ENCODE results near the gene REG4. TPM values are rescaled to one million over a fixed set of nuclear protein-coding genes. Genes with fewer than 3 reads are reported as not detected.
"Not testable (repeated sequence)": the region's sequence is repeated elsewhere in the genome, so short reads cannot be mapped to it uniquely, and the experiment has no call there.

REG4 gene
- total RNA-seq, 1 donor from 2014 or later: not detected

DNA sequence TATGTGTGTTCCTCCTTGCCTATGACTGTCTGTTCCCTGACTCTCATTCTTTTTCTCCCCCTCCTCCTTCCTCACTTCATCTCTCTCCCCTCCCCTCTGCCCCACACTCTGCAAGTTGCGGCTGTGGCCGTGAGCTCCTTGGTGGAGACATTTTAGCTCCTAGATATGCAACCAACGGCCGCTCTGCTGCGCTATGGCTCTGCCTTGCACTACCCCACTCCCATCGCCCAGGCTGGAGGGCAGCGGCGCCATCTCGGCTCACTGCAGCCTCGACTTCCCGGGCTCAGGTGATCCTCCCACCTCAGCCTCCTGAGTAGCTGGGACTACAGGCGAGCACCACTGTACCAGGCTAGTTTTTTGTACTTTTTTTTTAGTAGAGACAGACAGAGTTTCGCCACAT is 5.5 kb downstream of the REG4 start:
- no peak for ATAC-seq

DNA sequence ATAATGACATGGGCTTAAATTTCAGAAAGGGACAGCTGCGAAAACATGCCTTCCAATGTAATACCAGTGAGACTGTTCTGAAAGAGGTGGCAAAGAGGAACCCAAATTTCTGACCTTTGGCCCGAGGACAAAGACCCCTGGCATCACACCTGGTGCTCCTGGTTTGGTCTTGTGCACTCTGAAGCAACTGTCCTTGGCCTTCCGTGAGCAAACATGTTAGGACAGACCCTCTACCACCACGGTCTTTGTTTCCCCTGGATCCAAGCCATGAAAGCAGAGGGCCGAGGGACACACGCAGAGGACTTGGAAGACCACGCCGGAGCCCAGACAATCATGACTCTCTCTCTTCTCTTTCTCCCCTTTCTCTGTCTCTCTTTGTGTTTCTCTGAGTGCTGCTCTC is 6.0 kb downstream of the REG4 start:
- ATAC-seq: no peak

DNA sequence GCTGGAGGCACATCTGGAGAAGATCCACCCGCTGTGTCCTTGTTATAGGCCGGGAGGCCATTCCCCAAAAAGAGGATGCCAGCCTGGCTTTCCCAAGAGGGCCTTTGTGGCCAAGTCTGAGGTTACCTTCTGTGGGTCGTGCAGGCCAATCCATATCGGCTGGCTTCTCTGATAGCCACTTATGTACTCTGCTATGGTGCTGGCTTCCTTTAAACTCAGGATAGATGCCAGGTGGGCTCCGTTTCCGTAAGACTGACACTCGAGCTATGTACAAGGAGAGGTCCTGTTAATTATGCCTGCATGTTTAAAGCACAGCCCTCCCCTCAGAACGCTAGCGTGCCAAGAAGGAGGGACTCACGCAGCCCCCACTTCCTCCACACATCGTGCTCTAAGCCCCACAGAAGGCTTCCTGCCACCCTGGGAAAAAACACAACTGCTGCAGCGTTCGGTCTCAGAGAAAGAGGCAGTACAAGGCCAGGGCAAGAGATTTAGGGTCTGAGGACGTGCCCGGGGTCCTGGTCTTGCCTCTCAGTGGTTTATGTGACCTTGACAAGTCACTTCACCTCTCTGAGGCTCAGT is 11.6 kb downstream of the REG4 start:
- ATAC-seq: no peak

DNA sequence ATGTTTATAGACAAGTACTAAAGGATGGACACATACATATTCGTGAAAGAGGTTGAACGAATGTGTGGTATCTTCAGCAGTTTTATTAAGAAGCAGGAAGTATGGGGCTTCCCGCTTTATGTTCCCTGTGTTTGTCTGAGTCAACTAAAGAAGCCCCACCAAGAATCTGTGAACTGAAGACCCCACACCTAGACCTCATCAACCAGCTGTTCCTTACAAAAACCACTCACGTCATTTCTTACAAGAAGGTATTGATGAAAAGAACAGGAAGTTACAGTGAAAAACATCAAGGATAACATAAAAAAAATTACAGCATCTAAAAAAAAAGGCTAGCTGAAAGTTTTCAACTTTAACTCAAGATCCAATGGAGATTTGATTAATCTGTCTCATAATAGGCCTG is 12.3 kb downstream of the REG4 start:
- no peak for ATAC-seq

DNA sequence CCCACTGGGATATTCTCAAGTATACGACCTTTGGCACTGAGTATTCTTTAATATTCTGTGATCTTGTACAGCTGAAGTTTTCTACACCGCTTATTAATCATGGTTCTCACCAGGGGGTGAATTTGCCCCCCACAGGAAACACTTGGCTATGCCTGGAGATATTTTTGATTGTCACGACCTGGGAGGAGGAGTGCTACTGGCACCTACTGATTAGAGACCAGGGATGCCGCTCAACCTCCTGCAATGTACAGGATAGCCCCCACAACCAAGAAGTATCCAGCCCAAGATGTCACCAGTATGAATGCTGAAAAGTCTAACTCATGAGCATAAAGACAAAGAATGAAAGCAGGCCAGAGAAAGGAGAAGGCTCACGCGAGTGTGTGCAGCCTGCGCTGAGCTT is 13.7 kb downstream of the REG4 start:
- no peak for ATAC-seq

DNA sequence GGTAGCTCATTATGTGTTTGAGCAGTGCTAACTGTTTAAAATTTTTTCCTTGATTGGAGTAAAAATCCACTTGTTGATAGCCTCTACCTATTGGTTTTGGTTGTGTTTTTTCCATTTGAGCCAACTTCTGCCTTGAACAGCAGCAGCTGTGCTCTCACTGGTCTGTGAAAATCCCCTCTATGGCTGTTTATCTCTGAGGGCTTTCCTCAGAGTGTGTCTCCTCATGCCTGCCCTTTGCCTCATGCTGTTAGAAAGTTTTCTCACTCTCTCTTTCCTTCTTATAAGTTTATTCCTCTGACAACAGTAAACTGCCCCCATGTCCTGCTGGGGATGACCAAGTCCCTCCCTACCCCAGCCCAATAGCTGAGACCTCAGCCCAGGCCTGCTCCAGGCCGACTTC is 14.1 kb downstream of the REG4 start:
- no peak for ATAC-seq

DNA sequence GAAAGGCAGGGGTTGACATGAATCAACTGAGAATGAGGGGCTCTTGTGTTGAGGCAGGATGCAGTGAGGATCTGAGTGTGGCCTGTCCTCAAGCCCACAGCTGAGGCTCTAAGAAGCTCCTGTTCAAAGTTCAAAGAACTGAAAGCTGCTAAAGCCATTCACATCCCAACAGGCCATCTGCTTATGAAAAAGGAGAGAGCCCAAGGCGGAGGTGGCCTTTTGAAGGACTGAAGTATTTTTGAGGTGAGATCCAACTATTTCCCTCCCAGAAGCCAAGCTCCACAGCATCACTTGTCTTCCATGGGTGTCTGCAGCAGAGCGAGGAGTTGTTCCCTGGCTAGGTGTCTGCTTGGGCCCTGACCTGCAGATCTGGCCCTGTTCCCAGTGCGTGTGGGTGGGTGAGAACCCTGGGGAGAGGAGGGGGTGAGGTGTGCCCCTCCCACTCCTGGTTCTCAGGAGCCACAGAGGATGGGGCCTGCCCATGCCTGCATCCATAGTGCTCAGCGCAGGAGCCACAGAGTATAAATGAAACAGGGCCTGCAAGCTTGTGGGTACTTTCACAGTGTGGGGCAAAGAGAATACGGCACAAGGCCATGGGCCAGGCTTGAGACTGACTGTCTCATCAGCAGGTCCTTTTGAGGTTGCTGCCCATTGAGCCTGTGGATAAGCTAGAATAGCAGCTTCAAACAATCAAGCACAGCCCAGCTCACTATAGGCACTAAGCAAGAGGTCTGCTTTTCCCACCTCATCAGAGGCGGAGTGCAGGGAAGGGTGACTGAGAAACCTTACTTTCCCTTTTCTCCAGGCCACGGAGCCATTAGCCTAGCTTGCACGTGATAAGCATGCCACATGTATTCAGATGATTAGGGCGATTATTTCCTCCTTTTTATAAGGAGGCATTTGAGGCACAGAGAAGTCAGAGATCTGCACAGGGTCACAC is 15.7 kb downstream of the REG4 start:
- ATAC-seq: no peak

DNA sequence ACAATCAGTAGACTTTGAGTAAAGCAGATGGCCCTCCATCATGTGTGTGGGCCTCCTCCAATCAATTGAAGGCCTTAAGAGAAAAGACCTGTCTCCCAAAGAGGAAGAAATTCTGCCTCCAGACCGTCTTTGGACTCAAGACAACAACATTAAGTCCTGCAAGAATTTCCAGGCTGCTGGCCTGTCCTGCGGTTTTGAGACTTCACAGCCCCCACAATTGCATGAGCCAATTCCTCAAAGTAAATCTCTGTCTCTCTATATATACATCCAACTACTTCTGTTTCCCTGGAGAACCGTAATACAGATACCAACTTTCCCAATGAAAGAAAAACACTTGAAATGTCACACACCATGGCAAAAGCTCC is 16.4 kb downstream of the REG4 start:
- ATAC-seq: no peak

DNA sequence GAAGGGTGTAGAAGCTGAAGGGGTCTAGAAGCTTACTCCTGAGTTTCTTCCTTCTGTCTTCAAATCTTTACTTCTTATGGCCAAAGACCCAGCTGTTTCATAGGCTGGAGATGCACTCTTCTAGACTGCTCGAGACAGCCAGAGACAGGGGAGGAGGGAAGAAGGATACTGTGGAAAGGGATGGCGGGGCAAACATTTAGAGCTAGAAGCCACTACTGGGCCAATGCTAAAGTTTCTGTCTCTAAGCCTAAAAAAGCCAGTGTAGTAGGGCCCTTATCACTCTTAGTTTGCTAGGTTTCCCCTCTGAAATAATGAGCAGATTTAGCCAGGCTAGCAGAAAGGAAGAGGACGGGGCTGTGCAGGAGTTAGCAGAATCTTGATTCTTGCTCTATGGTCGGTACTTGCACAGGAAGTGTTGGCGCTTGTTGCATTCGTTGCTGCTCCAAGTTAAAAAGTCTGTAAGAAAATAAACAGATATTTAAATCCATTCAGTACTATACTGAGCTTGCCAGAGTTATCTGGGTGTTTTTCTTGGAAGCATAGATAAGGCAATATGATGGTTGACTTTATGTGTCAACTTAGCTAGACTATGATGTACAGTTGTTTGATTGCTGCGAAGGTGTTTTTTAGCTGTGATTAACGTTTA is 16.9 kb downstream of the REG4 start:
- ATAC-seq: no peak

DNA sequence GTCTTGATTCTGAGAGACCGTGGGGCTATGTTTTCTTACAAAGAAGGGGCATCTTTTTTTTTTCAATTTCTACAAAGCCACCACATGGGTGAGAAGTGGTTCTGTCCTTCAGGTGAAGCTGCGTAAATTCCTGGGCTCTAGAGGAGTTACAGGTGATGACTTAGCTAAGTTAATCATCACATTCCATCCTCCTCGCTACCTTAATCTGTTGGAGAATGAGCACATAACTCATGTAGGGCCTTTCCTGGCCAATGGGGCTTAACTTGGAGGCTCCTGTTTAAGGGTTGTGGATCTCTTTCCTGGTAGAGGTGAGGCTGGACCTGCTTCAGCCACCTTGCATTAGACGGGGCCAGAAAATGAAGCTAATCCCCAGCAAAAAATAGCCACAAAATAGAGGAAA is 19.9 kb downstream of the REG4 start:
- peak; percentile 87 for ATAC-seq

DNA sequence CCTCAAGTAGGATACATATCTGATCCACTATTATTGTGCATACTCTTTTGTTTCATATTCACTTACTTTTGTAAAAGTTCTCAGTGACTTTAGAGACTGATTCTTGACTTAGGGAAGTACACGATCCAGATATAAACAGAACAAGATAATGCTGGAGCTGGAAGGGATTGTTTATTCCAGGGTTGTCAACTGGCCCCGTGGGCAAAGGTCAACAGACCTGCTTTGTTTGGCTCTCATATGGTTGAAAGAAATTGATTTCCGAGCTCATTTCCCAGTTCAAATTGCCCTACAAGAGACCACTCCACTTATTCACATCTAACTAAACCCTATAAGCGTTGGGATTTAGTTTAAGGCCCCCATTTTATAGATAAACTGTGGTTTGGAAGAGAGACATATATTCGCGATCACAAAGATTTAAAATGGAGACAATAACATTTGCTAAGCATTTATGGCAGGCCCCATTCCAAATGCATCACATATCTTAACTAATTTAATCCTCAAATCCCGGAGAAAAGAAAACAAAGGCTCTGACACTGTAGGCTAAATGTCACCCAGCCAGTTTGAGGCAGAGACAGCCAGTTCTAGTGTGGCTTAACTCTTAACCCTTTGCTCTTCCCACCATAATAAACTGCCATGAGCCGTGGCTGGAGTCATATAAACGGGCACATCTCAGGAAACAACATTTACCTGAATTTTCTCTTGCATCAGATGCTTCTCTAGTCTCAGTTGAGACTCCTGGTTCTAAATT is 20.6 kb downstream of the REG4 start:
- ATAC-seq: peak; percentile 89

DNA sequence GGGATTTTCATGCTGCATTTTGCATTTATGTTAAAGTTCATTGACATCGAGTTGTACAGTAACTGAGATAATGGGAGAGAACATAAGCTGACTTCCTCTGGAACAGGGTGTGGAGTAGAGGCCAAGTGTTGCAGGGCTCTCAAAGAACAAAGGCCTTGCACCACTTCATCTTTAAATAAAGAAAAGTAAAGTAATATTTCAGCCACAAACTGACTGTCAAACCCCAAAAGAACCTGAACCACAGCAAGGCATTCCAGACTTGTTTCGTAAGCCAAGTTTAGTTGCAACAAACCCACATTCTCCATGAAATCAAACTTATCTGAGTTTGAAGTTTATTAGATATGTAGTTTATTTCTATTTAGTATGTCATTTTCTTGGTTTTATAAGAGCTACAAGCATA is 23.5 kb downstream of the REG4 start:
- ATAC-seq: no peak

DNA sequence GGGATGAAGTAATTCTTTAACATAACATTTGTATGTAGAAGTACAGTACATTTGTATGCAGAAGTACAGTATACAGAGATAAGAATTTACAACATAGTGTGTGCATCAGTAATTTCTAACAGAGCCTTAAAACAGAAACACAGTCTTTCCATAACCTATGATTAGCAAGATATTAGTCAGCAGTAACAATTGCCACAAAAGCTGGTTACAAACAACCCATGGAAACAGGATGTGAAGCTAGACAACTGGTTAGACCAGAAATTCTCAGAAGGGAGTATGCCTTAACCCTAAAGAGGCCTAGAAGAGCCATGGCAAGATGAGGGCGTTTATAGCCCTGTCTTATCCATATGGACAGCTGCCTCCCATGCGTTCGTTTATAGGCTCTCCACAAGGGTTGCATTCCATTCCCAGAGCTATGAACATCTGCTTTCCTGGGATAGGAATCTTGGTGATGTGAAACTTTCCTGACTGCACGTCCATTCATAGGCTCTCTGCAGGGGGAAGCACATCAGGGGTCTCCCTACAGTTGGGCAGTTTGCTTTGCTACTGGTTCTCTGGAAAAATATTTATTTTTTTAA is 24.7 kb downstream of the REG4 start:
- not testable (repeated sequence) for ATAC-seq

DNA sequence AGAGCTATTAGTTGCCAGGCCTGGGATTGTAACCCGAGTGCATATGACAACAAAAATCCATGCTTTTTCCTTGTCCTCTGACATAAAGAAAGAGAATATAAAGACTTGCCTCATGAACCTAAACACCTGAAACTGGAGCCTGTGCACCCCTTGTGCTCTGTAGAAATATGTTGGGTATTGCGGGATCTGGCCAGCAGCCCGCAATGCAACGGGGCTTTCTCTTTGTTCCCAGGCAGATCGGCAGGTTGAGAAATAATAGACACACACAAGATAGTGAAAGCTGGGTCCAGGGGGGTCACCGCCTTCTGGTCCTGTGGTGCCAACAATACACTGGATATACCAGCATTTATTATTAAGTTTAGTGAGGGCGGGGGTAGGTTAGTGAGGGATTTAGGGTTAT is 25.2 kb downstream of the REG4 start:
- ATAC-seq: not testable (repeated sequence)

DNA sequence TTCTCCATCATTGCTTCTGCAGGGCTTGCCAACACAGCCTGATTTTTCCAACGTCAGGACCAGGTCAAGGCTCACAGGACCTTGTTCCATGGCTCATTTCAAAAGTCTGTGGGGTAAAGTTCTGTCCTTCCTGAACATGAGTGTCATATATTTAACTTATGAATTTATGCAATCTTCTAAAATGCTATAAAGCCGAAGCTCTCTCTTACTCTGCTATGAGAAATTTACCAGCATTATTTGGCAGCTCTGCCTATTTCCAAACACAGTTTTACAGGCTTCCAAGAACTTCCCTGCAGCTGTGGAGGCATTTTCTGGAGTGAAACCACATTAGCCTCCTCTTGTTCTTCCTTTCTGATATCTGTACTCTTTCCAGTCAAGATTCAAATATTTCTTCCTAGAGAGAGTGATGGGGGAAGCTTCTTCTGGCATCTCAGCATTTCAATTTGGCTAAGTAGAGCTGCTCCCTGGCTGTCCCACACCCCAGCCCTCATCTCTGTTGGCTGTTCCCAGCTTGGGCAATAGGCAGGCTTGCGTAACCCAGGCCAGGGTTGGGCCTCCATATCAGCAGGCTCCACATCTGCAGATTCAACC is 27.0 kb downstream of the REG4 start:
- peak; percentile 56 for ATAC-seq

DNA sequence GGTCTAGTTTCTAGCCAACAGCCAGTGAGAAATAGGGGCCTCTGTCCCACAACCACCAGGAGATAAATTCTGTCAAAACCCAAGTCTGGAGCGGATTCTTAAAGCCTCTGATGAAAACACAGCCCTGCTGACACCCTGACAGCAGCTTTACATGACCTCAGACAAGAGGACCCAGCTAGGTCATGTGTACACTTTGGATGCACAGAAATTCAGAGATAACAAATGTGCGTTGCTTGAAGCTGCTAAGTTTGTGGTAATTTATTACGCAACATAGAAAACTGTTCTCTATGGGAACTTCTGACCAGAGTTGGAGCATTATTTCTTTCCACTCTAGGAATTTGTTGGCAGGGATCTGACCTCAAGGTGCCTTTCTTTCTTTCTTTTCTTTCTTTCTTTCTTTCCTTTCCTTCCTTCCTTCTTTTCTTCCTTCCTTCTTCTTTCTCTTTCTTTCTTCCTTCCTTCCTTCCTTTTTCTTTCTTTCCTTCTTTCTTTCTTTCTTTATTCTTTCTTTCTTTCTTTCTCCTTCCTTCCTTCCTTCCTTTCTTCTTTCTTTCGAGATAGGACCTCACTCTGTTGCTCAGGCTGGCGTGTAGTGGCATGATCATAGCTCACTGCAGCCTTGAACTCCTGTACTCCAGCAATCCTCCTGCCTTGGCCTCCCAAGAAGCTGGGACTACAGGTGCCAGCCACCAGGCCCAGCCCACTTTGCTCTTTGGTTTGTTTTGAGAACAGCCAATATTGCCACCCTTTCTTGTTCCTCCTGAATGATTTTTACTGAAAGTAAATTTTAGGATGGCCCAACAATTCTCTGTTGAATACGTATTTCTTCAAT is 27.7 kb downstream of the REG4 start:
- no peak for ATAC-seq

DNA sequence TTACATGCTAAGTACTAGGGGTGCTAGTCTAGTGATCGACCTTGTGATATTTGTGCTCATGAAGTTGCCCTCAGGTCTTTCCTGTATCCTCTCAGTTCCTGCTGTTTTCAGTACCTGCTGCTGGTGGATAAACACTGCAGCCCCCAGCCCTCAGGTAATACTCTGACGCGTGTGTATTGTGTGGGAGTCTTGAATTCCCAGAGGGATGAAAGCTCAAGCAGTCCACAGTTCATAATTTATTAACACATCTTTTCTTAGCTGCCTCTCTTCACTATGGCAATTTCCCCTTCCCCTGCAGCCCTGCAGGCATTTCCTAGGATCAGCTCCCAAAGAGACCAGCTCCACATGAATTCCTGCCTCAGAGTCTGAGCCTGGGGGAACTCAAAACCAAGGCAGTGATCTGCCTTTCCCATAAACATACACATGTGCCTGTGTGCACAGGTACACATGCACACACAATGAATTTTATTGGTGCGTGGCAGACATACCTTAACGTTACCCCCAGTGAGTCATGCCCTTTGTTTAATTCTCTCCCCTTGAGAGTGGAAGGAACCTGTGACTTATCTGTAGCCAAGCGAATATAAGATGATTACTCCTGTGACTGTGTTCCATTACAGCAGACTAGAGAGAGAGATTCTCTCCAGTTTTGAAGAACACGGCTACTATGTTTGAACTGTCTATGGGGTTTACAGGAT is 28.5 kb downstream of the REG4 start:
- ATAC-seq: peak; percentile 94

DNA sequence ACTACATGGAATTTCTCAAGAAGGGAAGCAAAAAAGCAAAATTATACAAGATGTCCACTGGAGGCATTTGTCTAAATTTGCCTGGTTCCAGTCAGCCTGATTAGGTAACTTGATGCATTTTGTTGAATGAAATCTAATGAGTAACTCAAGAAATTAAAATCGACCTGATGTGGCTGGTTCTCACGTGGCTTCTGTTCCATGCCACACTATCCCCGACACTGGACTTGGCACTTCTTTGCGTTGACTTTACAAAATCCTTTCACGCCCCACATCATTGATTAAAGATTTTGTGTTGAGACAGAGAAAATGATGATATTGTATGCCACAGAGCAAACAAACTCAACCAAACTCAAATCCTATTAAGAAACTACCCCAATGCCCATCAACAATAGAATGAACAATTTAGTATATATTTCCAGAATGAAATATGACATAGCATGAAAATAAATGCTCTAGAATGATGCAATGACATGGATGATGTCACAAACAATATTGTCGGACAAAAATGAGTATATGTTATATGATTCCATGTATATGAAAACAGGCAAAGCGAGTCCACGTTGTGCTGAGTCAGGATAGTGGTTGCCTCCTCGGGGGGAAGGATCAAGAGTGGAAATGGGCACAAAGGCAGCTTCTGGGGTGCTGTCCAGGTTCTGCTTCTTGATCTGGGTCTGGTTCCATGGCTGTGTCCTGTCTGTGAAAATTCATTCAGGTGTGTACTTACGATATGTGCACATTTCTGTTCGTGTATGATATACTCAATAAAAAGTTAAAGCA is 29.6 kb downstream of the REG4 start:
- ATAC-seq: no peak

DNA sequence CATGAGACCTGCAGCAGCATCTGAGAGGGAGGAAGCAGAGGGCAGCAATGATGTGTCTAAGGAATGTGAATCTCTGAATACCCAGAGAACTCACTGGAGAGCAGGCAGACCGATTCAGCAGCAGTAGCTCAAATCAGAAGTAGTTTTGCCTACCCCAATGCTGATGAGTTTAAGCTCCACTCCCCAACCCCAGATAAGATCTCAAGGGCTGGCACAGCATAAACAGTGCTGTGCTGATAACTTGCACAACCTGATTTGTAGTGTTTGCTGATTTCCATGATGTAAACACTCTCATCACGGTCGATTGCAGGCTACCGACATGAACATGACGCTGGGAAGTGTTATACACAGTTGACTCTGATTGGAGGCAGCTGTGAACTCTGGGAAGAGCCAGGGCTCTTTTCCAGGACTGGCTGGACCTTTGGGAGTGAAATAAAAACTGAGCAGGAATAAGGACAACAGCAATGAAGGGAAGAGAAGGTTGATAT is 31.3 kb downstream of the REG4 start:
- peak; percentile 60 for ATAC-seq
